ENCODE measurements around the gene ULBP1. TPM values are rescaled to one million over a fixed set of nuclear protein-coding genes. Genes with fewer than 3 reads are reported as not detected.
"Not testable (repeated sequence)": the region's sequence is repeated elsewhere in the genome, so short reads cannot be mapped to it uniquely, and the experiment has no call there.

ULBP1 gene
- total and polyA plus RNA-seq, 11 donors: 0.10 to 0.52 (median 0.25) TPM

- ATAC-seq: no peak
- Histone ChIP-seq H3K4me3 (no peak overlapping the region), H3K27me3 (peaks cover 18 to 81% (median 57%) of the 10 kb centered on the region in 9 donors), H3K4me1 (peaks cover 0 to 5% (median under 1%) of the 10 kb centered on the region in 12 donors), H3K9me3 (no peaks in the 10 kb centered on the region), H3K27ac (no peak overlapping the region), H3K36me3 (no peaks in the 10 kb centered on the region)
- whole genome bisulfite sequencing, 4 donors: 86 to 94% (median 91%) methylated on average over 5 to 7 of the region's 7 CpGs
- intact Hi-C loops (cut with DNase I): no loop called here
- DNase-seq: no peak
- TF ChIP-seq, protein P1, sequence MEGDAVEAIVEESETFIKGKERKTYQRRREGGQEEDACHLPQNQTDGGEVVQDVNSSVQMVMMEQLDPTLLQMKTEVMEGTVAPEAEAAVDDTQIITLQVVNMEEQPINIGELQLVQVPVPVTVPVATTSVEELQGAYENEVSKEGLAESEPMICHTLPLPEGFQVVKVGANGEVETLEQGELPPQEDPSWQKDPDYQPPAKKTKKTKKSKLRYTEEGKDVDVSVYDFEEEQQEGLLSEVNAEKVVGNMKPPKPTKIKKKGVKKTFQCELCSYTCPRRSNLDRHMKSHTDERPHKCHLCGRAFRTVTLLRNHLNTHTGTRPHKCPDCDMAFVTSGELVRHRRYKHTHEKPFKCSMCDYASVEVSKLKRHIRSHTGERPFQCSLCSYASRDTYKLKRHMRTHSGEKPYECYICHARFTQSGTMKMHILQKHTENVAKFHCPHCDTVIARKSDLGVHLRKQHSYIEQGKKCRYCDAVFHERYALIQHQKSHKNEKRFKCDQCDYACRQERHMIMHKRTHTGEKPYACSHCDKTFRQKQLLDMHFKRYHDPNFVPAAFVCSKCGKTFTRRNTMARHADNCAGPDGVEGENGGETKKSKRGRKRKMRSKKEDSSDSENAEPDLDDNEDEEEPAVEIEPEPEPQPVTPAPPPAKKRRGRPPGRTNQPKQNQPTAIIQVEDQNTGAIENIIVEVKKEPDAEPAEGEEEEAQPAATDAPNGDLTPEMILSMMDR (IDR thresholded peaks at IDR 0.05): no peak
- TF ChIP-seq POLR2A (IDR thresholded peaks at IDR 0.05): no peak
Observed at GRCh38 chr6:149995971-149996370, 32.2 kb downstream of the ULBP1 start.

DNA sequence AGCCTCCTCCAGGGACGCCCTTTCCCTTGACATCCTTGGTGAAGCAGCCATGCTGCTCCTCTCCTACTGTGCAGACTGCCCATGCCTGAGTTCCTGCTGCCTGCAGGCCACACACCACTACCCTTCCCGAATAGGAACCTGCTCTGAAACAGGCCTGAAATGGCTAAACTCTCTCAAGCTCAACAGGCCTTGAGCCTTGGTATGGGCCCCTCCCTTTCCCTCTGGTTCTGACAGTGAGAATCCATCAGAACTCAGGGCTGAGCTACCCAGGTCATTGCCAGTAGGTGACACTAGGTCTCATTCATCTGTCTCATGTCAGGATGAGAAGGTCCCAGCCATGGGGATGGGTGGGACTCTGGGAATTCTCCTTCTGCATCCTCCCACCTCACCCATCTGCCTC, 35.9 kb downstream of the ULBP1 start:
- H3K27ac ChIP-seq: no peak overlapping the region
- peaks cover 0 to 7% (median 3%) of the 10 kb centered on the region in 12 donors for H3K4me1 ChIP-seq
- WGBS, 4 donors: 85 to 97% (median 87%) methylated on average over 2 of the region's 2 CpGs
- no peaks in the 10 kb centered on the region for H3K9me3 ChIP-seq
- ATAC-seq (no peak), DNase-seq (no peak)
- intact Hi-C loops (cut with DNase I): loop anchor here in 1 of 10 donors (5.0 kb wide), 1 partner anchor 32 kb away; no protein-coding TSS in a partner anchor
- H3K36me3 ChIP-seq: no peaks in the 10 kb centered on the region
- no peak overlapping the region for H3K4me3 ChIP-seq
- no peak for TF ChIP-seq POLR2A (IDR thresholded peaks at IDR 0.05)
- TF ChIP-seq, protein P1 (IDR thresholded peaks at IDR 0.05): no peak
- H3K27me3 ChIP-seq: peaks cover 11 to 63% (median 26%) of the 10 kb centered on the region in 9 donors

GRCh38 chr6:150001295-150002008, 37.7 kb downstream of the ULBP1 start:
- no peak overlapping the region for H3K4me3 ChIP-seq
- DNase-seq (no peak), ATAC-seq (no peak)
- no peak overlapping the region for H3K27ac ChIP-seq
- H3K27me3 ChIP-seq: peaks cover 0 to 59% (median 11%) of the 10 kb centered on the region in 9 donors
- intact Hi-C loops (cut with DNase I): loop anchor here in 1 of 10 donors (5.0 kb wide), 1 partner anchor 34 kb away; no protein-coding TSS in a partner anchor
- no peaks in the 10 kb centered on the region for H3K9me3 ChIP-seq
- H3K4me1 ChIP-seq: peaks cover 0 to 16% (median 8%) of the 10 kb centered on the region in 12 donors
- TF ChIP-seq POLR2A (IDR thresholded peaks at IDR 0.05): no peak
- TF ChIP-seq, protein P1 (IDR thresholded peaks at IDR 0.05): no peak
- no peaks in the 10 kb centered on the region for H3K36me3 ChIP-seq
- WGBS, 4 donors: 73 to 88% (median 80%) methylated on average over 3 of the region's 3 CpGs

DNA sequence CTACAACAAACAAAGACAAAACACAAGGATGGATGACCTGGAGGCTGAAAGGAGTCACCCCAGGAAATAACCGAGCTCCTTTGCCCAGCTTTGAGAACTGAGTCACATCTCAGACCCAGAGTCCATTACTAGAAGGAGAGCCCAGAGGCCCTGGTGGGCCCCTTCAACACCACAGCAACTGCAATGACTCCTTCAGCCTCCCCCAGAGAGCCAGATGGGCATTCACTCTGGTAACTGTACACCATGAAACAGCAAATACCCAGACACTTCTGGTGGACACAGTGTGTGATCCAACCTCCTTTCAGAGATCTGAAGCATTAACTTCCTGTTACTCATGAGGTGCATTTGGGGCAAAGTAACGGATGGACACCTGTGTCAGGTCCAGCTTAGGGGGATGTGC, 39.0 kb downstream of the ULBP1 start:
- no peak overlapping the region for H3K27ac ChIP-seq
- TF ChIP-seq, protein P1 (IDR thresholded peaks at IDR 0.05): no peak
- no peak for TF ChIP-seq POLR2A (IDR thresholded peaks at IDR 0.05)
- H3K27me3 ChIP-seq: peaks cover 0 to 54% (median 11%) of the 10 kb centered on the region in 9 donors
- DNase-seq: no peak
- H3K36me3 ChIP-seq: no peaks in the 10 kb centered on the region
- H3K9me3 ChIP-seq: no peaks in the 10 kb centered on the region
- H3K4me3 ChIP-seq: no peak overlapping the region
- intact Hi-C loops (cut with DNase I): loop anchor here in 1 of 10 donors (5.0 kb wide), 1 partner anchor 35 kb away; no protein-coding TSS in a partner anchor
- WGBS, 4 donors: 94 to 100% (median 95%) methylated on average over 2 of the region's 2 CpGs
- no peak for ATAC-seq
- H3K4me1 ChIP-seq: peaks cover 0 to 16% (median 8%) of the 10 kb centered on the region in 12 donors

GRCh38 chr6:150003599-150003998, 39.9 kb downstream of the ULBP1 start:
- not testable (repeated sequence) for H3K36me3 ChIP-seq, ATAC-seq, H3K4me3 ChIP-seq, H3K9me3 ChIP-seq, DNase-seq, H3K27ac ChIP-seq
- intact Hi-C loops (cut with DNase I): loop anchor here in 1 of 10 donors (5.0 kb wide), 1 partner anchor 36 kb away; no protein-coding TSS in a partner anchor
- 83 to 97% methylated on average over 3 of the region's 3 CpGs; no CpG with 5 or more reads in 2 of the 4 donors for WGBS, 4 donors
- peaks cover 0 to 16% (median 8%) of the 10 kb centered on the region in 12 donors for H3K4me1 ChIP-seq
- peaks cover 0 to 63% (median 18%) of the 10 kb centered on the region in 9 donors for H3K27me3 ChIP-seq
